HG03558 (cell line): Measurements from ENCODE around the gene GINS2.

Source experiments
- ATAC-seq: cut with Tn5 transposase; IDR thresholded peaks from one replicate; pipeline ENCODE4 v1.9.1; 2021; ENCODE audit warnings: moderate number of reproducible peaks; ENCODE audit not compliant: unreplicated experiment; ENCODE audit errors: extremely low read depth

Gene GINS2

DNA sequence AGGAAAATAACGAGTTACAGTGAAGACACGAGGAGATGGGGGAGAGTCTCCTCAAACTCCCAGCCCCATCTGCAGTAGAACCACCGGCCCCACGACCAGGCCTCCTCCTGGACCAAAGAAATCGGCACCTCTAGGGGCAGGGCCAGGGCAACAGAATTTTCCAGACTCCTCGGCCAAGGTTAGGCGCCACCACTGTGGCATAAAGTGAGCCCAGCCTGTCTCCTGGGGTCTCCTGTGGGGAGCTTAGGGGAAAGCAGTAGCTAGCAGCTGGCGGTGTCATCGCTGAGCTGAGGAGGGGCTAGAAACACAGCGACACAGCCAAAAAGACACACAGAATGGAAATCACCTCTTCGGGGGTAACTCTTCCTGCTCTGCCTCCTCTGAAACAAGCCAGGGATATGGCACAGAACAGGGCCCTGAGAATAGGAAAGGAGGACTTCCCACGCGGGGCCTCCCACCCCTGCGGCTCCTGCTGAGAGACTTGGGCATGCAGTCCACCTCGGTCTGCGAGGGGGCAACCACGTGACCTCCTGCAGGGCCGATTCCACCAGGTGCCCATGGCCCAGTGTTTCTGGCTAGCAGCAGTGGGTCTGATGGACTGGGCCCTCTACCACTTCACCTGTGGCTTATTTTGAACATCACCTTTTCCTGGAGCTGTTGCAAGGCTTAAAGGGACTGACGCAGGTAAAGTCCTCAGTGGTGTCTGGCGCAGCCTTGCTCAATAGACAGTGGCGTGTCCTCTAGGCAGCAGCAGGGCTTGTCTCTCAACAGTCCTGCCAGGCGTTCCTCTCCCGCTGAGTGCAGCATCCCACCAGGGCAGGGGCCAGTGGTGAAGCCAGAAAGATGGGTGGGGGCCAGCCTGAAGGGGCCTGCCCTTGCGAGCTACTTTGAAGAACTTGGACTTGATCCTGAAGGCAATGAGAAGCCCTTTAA is 6.7 kb upstream of the GINS2 start:
- ATAC-seq: no peak

DNA sequence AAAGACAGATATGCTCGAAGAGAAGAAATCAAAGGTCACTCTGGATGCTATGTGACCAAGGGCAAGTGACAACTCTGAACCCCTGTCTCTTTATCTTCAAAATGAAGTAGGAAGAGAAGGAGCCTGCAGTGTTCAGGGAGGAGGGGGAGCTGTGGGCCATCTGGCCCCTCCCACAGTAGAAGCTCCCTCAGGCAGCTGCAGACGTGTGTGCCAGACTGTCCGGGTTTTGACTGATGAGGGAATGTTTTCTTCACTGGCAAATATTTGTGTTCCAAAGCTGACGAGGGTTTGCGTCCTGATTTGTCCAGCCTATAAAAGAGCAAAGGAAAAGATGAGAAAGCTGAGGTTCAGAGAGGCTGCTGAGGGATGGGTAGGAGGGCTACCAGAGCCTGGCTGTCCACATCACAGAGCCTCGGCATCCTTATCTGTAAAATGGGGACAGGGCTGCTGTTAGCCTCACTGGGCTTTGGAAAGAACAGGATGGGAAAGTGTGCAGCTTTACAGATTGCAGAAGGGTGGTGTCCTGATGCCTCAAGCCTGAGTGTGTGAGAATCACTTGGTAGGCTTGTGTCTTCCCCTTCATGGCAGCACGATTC is 1.8 kb upstream of the GINS2 start:
- ATAC-seq: no peak

DNA sequence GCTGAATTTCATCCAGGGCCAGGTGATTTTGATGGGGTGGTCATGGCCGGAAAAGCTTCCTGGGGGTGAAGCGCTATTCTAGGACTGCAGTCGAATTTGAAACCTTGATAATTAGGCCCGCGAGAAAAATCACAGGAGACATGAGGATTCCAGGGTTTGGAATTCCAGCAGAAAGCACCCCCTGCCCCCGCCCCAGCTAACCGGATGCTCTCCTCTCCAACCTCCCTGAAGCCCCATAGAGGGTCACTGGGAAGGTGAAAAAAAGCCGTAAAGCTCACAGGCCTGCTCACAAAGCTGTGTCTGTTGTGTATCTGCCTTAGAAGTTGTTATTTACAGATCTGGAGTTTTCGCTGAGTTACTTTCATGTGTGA is 1.2 kb upstream of the GINS2 start:
- no peak for ATAC-seq

GRCh38 chr16:85689285-85689949 is 663 bp upstream of the GINS2 start:
- no peak for ATAC-seq

DNA sequence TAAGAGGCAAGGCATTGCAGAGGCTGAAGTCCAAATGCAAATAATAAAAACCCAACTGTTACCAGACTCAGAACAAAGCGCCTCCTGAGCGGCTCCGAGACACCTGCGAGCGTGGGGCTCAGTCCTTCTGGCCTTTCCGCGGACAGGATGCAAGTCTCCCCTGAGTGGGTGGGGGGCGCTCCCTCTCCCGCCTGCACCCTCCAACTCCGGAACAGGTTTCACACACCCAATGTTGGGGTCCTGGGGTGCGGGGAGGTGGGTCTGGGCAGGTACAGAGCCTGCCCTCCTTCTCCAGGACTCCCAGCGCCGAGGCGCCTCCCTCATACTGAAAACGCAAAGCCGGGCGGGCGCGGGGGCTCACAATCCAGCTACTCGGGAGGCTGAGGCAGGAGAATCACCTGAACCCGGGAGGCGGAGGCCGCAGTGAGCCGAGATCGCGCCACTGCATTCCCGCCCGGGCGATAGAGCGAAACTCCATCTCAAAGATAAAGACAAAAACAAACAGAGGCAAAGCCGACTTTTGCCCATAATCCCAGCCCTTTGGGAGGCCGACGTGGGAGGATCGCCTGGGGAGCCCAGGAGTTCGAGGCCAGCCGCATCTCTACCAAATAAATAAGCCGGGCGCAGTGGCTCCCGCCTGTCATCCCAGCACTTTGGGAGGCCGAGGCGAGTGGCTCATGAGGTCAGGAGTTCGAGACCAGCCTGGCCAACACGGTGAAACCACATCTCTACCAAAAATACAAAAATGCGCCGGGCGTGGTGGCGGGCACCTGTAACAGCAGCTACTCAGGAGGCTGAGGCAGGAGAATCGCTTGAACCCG is 893 bp downstream of the GINS2 start:
- ATAC-seq: no peak

GRCh38 chr16:85686912-85687591 is 1.7 kb downstream of the GINS2 start:
- ATAC-seq: no peak

DNA sequence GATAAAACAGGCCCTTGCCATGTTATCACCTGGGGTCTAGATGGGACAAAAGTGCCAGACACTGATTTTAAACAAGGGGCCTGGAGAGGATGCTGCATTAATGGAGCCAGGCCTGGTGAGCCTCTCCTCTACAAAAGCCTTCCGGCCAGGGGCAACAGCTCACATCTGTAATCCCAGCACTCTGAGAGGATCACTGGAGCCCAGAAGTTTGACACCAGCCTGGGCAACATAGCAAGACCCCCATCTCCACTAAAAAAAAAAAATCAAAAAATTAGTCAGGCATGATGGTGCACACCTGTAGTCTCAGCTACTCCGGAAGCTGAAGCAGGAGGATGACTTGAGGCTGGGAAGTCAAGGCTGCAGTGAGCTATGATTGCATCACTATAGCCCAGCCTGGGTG is 3.5 kb downstream of the GINS2 start:
- ATAC-seq: no peak

- ATAC-seq: no peak
Measured at GRCh38 chr16:85683363-85683762, 5.4 kb downstream of the GINS2 start.

GRCh38 chr16:85682516-85682915 is 6.2 kb downstream of the GINS2 start:
- no peak for ATAC-seq

GRCh38 chr16:85681255-85681654 is 7.5 kb downstream of the GINS2 start:
- no peak for ATAC-seq

DNA sequence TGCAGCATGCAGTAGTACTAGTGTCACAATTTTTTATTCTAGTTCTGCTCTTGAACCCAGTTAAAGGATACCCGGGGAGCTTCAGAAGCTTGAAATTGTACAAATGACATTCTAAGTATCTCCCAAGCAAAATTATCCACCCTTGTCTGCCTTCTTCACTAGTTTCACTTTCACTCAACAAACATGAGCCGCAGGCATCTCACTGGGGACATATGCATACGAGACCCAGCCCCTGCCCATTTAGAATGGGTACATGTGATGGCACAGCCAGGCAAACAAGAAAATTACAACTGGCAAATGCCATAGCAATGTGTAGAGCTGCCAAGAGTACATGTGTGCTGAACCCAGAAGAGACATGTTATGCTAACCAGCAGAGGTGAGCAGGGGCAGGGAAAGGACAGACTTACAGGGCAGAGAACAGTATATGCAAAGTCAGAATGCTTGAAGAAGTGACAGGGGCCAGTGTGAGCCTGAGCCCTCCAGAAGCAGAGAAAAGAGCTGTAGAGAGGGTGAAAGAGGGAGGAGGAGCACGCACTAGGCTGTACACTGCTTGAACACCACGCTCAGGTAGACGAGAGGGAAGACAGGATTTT is 8.3 kb downstream of the GINS2 start:
- ATAC-seq: no peak

DNA sequence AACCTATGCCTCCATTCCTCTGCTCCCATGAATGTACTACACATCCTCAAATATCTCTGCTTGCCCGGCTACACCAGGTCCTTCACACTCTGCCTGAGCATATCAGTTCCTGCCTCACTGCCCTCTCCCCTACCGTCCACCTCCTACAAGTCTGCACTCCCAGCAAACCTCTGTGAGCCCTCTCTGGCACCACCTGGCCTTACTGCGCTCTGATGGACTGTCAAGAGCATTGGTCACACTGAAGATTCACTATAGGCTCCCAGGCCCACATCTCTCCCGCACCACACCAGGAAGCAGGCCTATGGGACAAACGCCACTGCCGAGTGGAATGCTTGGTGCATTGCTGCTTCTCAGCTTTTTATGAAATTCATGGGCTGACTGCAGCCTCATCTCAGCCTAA is 8.9 kb downstream of the GINS2 start:
- ATAC-seq: no peak

GRCh38 chr16:85678821-85679220 is 9.9 kb downstream of the GINS2 start:
- no peak for ATAC-seq

DNA sequence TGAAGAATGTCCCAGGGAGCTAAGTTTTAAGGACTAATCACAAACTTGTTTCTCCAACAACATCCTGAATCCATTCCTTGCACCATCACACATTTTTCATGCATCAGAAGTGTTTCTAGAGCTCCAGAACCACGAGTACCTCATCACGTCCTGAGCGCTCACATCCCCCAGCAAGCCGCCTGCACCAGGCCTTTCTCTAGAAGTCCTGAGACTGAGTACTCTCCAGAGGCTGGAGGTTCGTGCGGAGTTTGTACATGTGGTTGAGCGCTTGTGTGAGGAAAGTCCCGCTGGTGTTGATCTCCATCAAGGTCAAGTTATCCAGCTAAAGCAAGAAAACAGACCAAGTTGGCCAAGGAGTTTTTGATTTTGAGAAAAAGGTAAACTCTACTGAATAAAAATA is 10.7 kb downstream of the GINS2 start:
- ATAC-seq: no peak

GRCh38 chr16:85677383-85677967 is 11.3 kb downstream of the GINS2 start:
- no peak for ATAC-seq

GRCh38 chr16:85676466-85676865 is 12.3 kb downstream of the GINS2 start:
- ATAC-seq: no peak

DNA sequence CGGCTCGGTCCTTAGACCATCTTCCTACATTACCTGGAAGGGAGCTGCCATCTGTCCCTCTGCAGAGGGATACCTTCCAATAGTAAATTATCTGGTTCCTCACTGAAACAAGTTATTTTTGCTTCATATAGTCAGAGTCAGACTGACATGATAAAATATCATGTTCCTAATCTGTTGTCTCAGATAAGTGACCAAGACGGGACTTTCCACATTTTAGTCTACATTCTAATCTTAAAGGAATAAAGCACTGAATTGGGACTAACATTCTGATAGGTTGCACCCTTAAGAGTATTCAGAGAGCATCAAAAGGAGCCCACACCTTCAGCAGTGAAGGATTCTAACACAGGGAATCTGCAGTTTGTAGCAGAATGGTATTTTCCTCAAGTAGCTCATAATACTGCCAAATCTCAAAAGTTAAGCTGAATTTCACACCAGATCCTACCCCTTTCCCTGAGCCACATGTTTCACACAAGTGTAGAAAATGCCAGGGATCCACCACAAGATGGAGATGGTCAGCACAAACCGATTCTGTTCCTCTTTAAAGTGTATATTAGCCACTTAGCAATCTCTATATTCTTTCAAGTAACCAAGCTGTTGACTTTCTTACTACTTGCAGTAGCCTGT is 13.4 kb downstream of the GINS2 start:
- no peak for ATAC-seq

DNA sequence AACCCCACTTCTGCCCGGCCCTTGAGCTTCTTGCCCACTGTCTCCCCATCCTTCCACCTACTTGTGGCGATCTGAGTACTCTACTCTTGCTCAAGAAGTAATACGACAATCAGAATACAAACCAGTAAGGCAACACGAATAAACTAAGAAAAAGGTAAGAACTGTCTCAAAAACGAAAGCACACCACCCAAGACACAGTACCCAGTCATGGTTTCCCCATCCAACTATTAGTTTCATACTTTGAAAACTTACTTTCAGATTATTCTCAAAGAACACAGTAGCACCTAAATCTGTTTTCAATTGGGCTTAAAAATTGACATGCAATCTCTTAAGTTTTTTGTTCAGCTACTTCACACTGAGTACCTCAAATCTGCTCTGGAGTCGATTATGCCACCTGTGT is 13.9 kb downstream of the GINS2 start:
- no peak for ATAC-seq

DNA sequence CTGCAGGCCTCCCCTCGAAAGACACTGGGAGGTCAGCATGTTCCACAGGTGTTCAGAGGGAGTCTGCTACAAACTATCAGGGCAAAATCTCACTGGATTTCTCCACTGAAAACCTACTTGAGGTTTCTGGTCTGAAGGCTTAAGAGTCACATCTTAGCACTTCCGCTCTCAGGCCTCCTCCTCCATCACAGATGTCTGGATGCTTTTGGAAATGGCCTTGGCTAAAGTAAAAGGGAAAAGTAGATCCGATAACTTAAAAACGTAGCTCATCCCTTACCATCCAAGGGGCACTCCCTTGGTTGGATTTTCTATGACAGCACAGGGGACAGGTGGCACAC is 14.4 kb downstream of the GINS2 start:
- no peak for ATAC-seq
